CD14-positive monocyte (primary cell): Measurements from ENCODE around the gene EMC8. TPM values are rescaled to one million over a fixed set of nuclear protein-coding genes. Genes with fewer than 3 reads are reported as not detected.

Experiments used
- DNase-seq, 3 donors: peaks; one replicate each; pipeline ENCODE4 v3.0.0-alpha.2; 2011 to 2022
- H2AFZ ChIP-seq: 2 replicates; pipeline ENCODE4 v1.6.0; 2012; ENCODE audit warnings: mild to moderate bottlenecking, low read depth, low read length, inconsistent platforms; ENCODE audit not compliant: insufficient read depth, poor library complexity, severe bottlenecking
- H3K27ac ChIP-seq, 2 donors: 1 replicate in 1 of 2; 2 replicates in 1 of 2; pipeline ENCODE4 v1.5.1; 2012 to 2013; ENCODE audit warnings: low read length in 2 of 2, control low read depth in 1 of 2, inconsistent platforms in 1 of 2, low read depth in 1 of 2, mild to moderate bottlenecking in 1 of 2
- H3K27me3 ChIP-seq, 2 donors: one replicate each; pipeline versions ENCODE4 v1.6.0 to v1.6.1; 2011 to 2013; ENCODE audit warnings: low read length in 2 of 2; ENCODE audit not compliant: control insufficient read depth in 2 of 2, insufficient read depth in 2 of 2
- H3K36me3 ChIP-seq, 2 donors: replicated peaks in 1 of 2; 1 replicate in 1 of 2; 2 replicates in 1 of 2; pipeline versions ENCODE4 v1.5.1 to v1.6.1; 2012 to 2013; ENCODE audit warnings: low read length in 2 of 2, control low read depth in 1 of 2, inconsistent platforms in 1 of 2, mild to moderate bottlenecking in 1 of 2; ENCODE audit not compliant: insufficient read depth in 2 of 2, control insufficient read depth in 1 of 2
- H3K4me1 ChIP-seq, 2 donors: 1 replicate in 1 of 2; 2 replicates in 1 of 2; pipeline versions ENCODE4 v1.5.1 to v1.6.1; 2012 to 2013; ENCODE audit warnings: low read length in 2 of 2, control low read depth in 1 of 2, inconsistent platforms in 1 of 2, mild to moderate bottlenecking in 1 of 2, moderate library complexity in 1 of 2; ENCODE audit not compliant: insufficient read depth in 2 of 2, control insufficient read depth in 1 of 2
- H3K4me2 ChIP-seq: replicated peaks from 2 replicates; pipeline ENCODE3; 2012; ENCODE audit warnings: low read length, moderate library complexity, mild to moderate bottlenecking; ENCODE audit not compliant: poor library complexity, severe bottlenecking; ENCODE audit errors: extremely low read depth
- H3K4me3 ChIP-seq, 3 experiments: fragments of 200-600 bp in 1 of 3; sonication (generic) in 1 of 3; replicated peaks in 1 of 3; 1 replicate in 2 of 3; 2 replicates in 1 of 3; pipeline ENCODE4 v1.5.1; 2011 to 2013; ENCODE audit warnings: low read length in 3 of 3, mild to moderate bottlenecking in 3 of 3, control low read depth in 2 of 3, low read depth in 2 of 3, inconsistent platforms in 1 of 3, moderate library complexity in 1 of 3
- H3K79me2 ChIP-seq: 2 replicates; pipeline ENCODE4 v1.6.0; 2012; ENCODE audit warnings: mild to moderate bottlenecking, control low read depth, inconsistent platforms, low read length, moderate library complexity; ENCODE audit not compliant: insufficient read depth
- H3K9ac ChIP-seq: 2 replicates; pipeline ENCODE4 v1.6.0; 2017; ENCODE audit warnings: low read length, mild to moderate bottlenecking; ENCODE audit not compliant: insufficient read depth, poor library complexity, severe bottlenecking
- H3K9me3 ChIP-seq, 2 donors: replicated peaks in 1 of 2; 1 replicate in 1 of 2; 2 replicates in 1 of 2; pipeline versions ENCODE4 v1.5.1 to v1.6.1; 2012 to 2013; ENCODE audit warnings: low read length in 2 of 2, control low read depth in 1 of 2; ENCODE audit not compliant: control insufficient read depth in 1 of 2, insufficient read depth in 1 of 2
- H4K20me1 ChIP-seq: 2 replicates; pipeline ENCODE4 v1.6.0; 2012; ENCODE audit warnings: mild to moderate bottlenecking, low read length, control low read depth, moderate library complexity; ENCODE audit not compliant: insufficient read depth
- H3K27ac Mint-ChIP-seq, 7 donors: one replicate each; pipeline ENCODE4 v1.8.0; 2020; ENCODE audit warnings: mild to moderate bottlenecking in 7 of 7, mixed read lengths in 7 of 7, moderate library complexity in 6 of 7, inconsistent platforms in 2 of 7
- H3K27me3 Mint-ChIP-seq, 3 donors: one replicate each; pipeline ENCODE4 v1.8.0; 2021 to 2022; ENCODE audit warnings: low read depth in 3 of 3, mild to moderate bottlenecking in 3 of 3, mixed read lengths in 3 of 3, moderate library complexity in 3 of 3, inconsistent platforms in 1 of 3
- H3K36me3 Mint-ChIP-seq, 2 donors: one replicate each; pipeline ENCODE4 v1.8.0; 2020; ENCODE audit warnings: mixed read lengths in 2 of 2, inconsistent platforms in 1 of 2, mild to moderate bottlenecking in 1 of 2
- H3K4me1 Mint-ChIP-seq: one replicate; pipeline ENCODE4 v1.8.0; 2020; ENCODE audit warnings: mild to moderate bottlenecking, mixed read lengths
- H3K4me3 Mint-ChIP-seq, 2 donors: one replicate each; pipeline ENCODE4 v1.8.0; 2020; ENCODE audit warnings: mild to moderate bottlenecking in 2 of 2, mixed read lengths in 2 of 2, moderate library complexity in 1 of 2
- H3K9me3 Mint-ChIP-seq, 7 donors: one replicate each; pipeline ENCODE4 v1.8.0; 2020 to 2022; ENCODE audit warnings: mixed read lengths in 7 of 7, mild to moderate bottlenecking in 6 of 7, moderate library complexity in 6 of 7, inconsistent platforms in 2 of 7
- CTCF ChIP-seq: fragments of 200-600 bp; IDR thresholded peaks from one replicate; pipeline ENCODE4 v1.8.0; 2022; ENCODE audit warnings: antibody characterized with exemption, mild to moderate bottlenecking
- WGBS: methylation state at CpG from one replicate; pipeline ENCODE4 v1.1.5; 2013; ENCODE audit warnings: missing lambda C conversion rate; ENCODE audit not compliant: insufficient coverage; 5-methylcytosine and 5-hydroxymethylcytosine counted together
- intact Hi-C, 2 donors: fragments of 100-400 bp; cut with micrococcal nuclease; formaldehyde crosslinking; loops; one replicate each; pipeline versions ENCODE4 v1.15.0 to v1.15.1; 2023
- polyA plus RNA-seq, 3 donors: library from polyadenylated mRNA; depleted of rRNA in 1 of 3; unstranded in 2 of 3; stranded (reverse) in 1 of 3; fragments of 300-500 nt in 2 of 3; fragments of >200 nt in 1 of 3; fragmentation: Illumina TruSeq in 2 of 3; gene quantifications; 1 replicate in 2 of 3; 2 replicates in 1 of 3; pipeline ENCODE4 v1.2.3, GENCODE V29; 2012 to 2021

EMC8 gene
- polyA plus RNA-seq, 3 donors: 28.2 to 30.0 (median 29.9) TPM

GRCh38 chr16:85840395-85840794 is 41.1 kb upstream of the EMC8 start:
- Mint-ChIP-seq H3K4me1 (peaks cover 54% of the 10 kb centered on the region), H3K4me3 (peak overlapping the region in 1 of 2 donors; percentile 21), H3K36me3 (peaks cover 4% of the 10 kb centered on the region in 2 donors), H3K27ac (no peak overlapping the region), H3K27me3 (peaks cover 4 to 9% (median 6%) of the 10 kb centered on the region in 3 donors), H3K9me3 (peaks cover 0 to 10% (median 3%) of the 10 kb centered on the region in 7 donors)
- H3K27ac ChIP-seq: no peak overlapping the region
- TF ChIP-seq CTCF: no peak
- H3K9ac ChIP-seq: no peak overlapping the region
- WGBS: 96% methylated on average over 9 of the region's 9 CpGs
- H2AFZ ChIP-seq: no peak overlapping the region
- H4K20me1 ChIP-seq: no peaks in the 10 kb centered on the region
- no peaks in the 10 kb centered on the region for H3K27me3 ChIP-seq
- no peaks in the 10 kb centered on the region for H3K36me3 ChIP-seq
- H3K4me3 ChIP-seq: no peak overlapping the region
- peaks cover 54 to 56% of the 10 kb centered on the region in 2 donors for H3K4me1 ChIP-seq
- peaks cover 0 to 3% of the 10 kb centered on the region in 2 donors for H3K9me3 ChIP-seq
- intact Hi-C loops: no loop called here
- no peak for DNase-seq
- no peaks in the 10 kb centered on the region for H3K79me2 ChIP-seq
- no peak overlapping the region for H3K4me2 ChIP-seq

GRCh38 chr16:85839681-85840240 is 40.4 kb upstream of the EMC8 start:
- Histone ChIP-seq H3K4me2 (no peak overlapping the region), H3K36me3 (no peaks in the 10 kb centered on the region), H3K4me3 (peak overlapping the region in 1 of 3 experiments; percentile 45), H2AFZ (no peak overlapping the region), H4K20me1 (no peaks in the 10 kb centered on the region), H3K27ac (peak overlapping the region; percentile 76 to 78), H3K4me1 (peaks cover 47 to 50% of the 10 kb centered on the region in 2 donors), H3K9me3 (peaks cover 0 to 3% of the 10 kb centered on the region in 2 donors), H3K27me3 (no peaks in the 10 kb centered on the region), H3K79me2 (no peaks in the 10 kb centered on the region), H3K9ac (no peak overlapping the region)
- Mint-ChIP-seq H3K27ac (peak overlapping the region in 4 of 7 donors; percentile 25 to 82 (median 57)), H3K4me1 (peaks cover 52% of the 10 kb centered on the region), H3K4me3 (peak overlapping the region in 1 of 2 donors; percentile 53), H3K36me3 (peaks cover 4% of the 10 kb centered on the region in 2 donors), H3K27me3 (peaks cover 4 to 15% (median 6%) of the 10 kb centered on the region in 3 donors), H3K9me3 (peaks cover 0 to 10% (median 3%) of the 10 kb centered on the region in 7 donors)
- no peak for TF ChIP-seq CTCF
- intact Hi-C loops: no loop called here
- peak; percentile 30 to 51 (median 41) for DNase-seq
- 35% methylated on average over 24 of the region's 24 CpGs for WGBS
